ENCODE results near the gene AP5M1.
"Not testable (repeated sequence)": the region's sequence is repeated elsewhere in the genome, so short reads cannot be mapped to it uniquely, and the experiment has no call there.

AP5M1 gene

GRCh38 chr14:57326253-57326652 lies 57.5 kb downstream of the AP5M1 start:
- Histone ChIP-seq H3K27me3 (ENCODE audit: low read depth, low read length) (no peaks in the 10 kb centered on the region), H3K4me3 (ENCODE audit: low read depth in 1 of 2, low read length in 2 of 2) (no peak overlapping the region), H3K9me3 (ENCODE audit: control insufficient read depth in 1 of 2, low read length in 2 of 2) (peaks cover 0 to 3% of the 10 kb centered on the region in 2 donors)

GRCh38 chr14:57329833-57330232 lies 61.1 kb downstream of the AP5M1 start:
- H3K27ac ChIP-seq (ENCODE audit: low read length): no peak overlapping the region
- H3K4me1 ChIP-seq (ENCODE audit: control insufficient read depth in 1 of 2, insufficient read depth in 2 of 2, low read length in 2 of 2): no peaks in the 10 kb centered on the region
- H3K9me3 ChIP-seq (ENCODE audit: control insufficient read depth in 1 of 2, low read length in 2 of 2): peaks cover 0 to 3% of the 10 kb centered on the region in 2 donors
- no peak overlapping the region for H3K4me3 ChIP-seq (ENCODE audit: low read depth in 1 of 2, low read length in 2 of 2)
- H3K27me3 ChIP-seq (ENCODE audit: low read depth, low read length): no peaks in the 10 kb centered on the region
- H3K36me3 ChIP-seq (ENCODE audit: control insufficient read depth in 1 of 2, insufficient read depth in 2 of 2, low read length in 2 of 2): no peaks in the 10 kb centered on the region

More at GRCh38 chr14:57326253-57326652, 57.5 kb downstream of the AP5M1 start:
- Histone ChIP-seq H3K27ac (ENCODE audit: low read length) (no peak overlapping the region), H3K4me1 (ENCODE audit: control insufficient read depth in 1 of 2, insufficient read depth in 2 of 2, low read length in 2 of 2) (no peaks in the 10 kb centered on the region), H3K36me3 (ENCODE audit: control insufficient read depth in 1 of 2, insufficient read depth in 2 of 2, low read length in 2 of 2) (no peaks in the 10 kb centered on the region)

- not testable (repeated sequence) for H3K36me3 ChIP-seq (ENCODE audit: control insufficient read depth in 1 of 2, insufficient read depth in 2 of 2, low read length in 2 of 2); H3K27me3 ChIP-seq (ENCODE audit: low read depth, low read length); H3K27ac ChIP-seq (ENCODE audit: low read length); H3K9me3 ChIP-seq (ENCODE audit: control insufficient read depth in 1 of 2, low read length in 2 of 2); H3K4me3 ChIP-seq (ENCODE audit: low read depth in 1 of 2, low read length in 2 of 2); H3K4me1 ChIP-seq (ENCODE audit: control insufficient read depth in 1 of 2, insufficient read depth in 2 of 2, low read length in 2 of 2)
These were observed 63.7 kb downstream of the AP5M1 start for GRCh38 chr14:57332475-57332874.

GRCh38 chr14:57333726-57334125 lies 65.0 kb downstream of the AP5M1 start:
- not testable (repeated sequence) for H3K36me3 ChIP-seq (ENCODE audit: control insufficient read depth in 1 of 2, insufficient read depth in 2 of 2, low read length in 2 of 2); H3K27me3 ChIP-seq (ENCODE audit: low read depth, low read length); H3K9me3 ChIP-seq (ENCODE audit: control insufficient read depth in 1 of 2, low read length in 2 of 2); H3K4me3 ChIP-seq (ENCODE audit: low read depth in 1 of 2, low read length in 2 of 2); H3K4me1 ChIP-seq (ENCODE audit: control insufficient read depth in 1 of 2, insufficient read depth in 2 of 2, low read length in 2 of 2); H3K27ac ChIP-seq (ENCODE audit: low read length)

- not testable (repeated sequence) for H3K4me3 ChIP-seq (ENCODE audit: low read depth in 1 of 2, low read length in 2 of 2); H3K9me3 ChIP-seq (ENCODE audit: control insufficient read depth in 1 of 2, low read length in 2 of 2); H3K27me3 ChIP-seq (ENCODE audit: low read depth, low read length); H3K4me1 ChIP-seq (ENCODE audit: control insufficient read depth in 1 of 2, insufficient read depth in 2 of 2, low read length in 2 of 2); H3K27ac ChIP-seq (ENCODE audit: low read length); H3K36me3 ChIP-seq (ENCODE audit: control insufficient read depth in 1 of 2, insufficient read depth in 2 of 2, low read length in 2 of 2)
These were observed 75.0 kb downstream of the AP5M1 start for GRCh38 chr14:57343545-57344297.

- no peaks in the 10 kb centered on the region for H3K4me1 ChIP-seq (ENCODE audit: control insufficient read depth in 1 of 2, insufficient read depth in 2 of 2, low read length in 2 of 2)
- no peaks in the 10 kb centered on the region for H3K36me3 ChIP-seq (ENCODE audit: control insufficient read depth in 1 of 2, insufficient read depth in 2 of 2, low read length in 2 of 2)
- no peaks in the 10 kb centered on the region for H3K27me3 ChIP-seq (ENCODE audit: low read depth, low read length)
- H3K9me3 ChIP-seq (ENCODE audit: control insufficient read depth in 1 of 2, low read length in 2 of 2): no peaks in the 10 kb centered on the region
- H3K4me3 ChIP-seq (ENCODE audit: low read depth in 1 of 2, low read length in 2 of 2): no peak overlapping the region
- no peak overlapping the region for H3K27ac ChIP-seq (ENCODE audit: low read length)
These were observed 76.3 kb downstream of the AP5M1 start for GRCh38 chr14:57345106-57345505.

GRCh38 chr14:57346741-57347140 lies 78.0 kb downstream of the AP5M1 start:
- Histone ChIP-seq H3K27me3 (ENCODE audit: low read depth, low read length) (no peaks in the 10 kb centered on the region), H3K9me3 (ENCODE audit: control insufficient read depth in 1 of 2, low read length in 2 of 2) (no peaks in the 10 kb centered on the region), H3K4me3 (ENCODE audit: low read depth in 1 of 2, low read length in 2 of 2) (no peak overlapping the region), H3K27ac (ENCODE audit: low read length) (no peak overlapping the region), H3K4me1 (ENCODE audit: control insufficient read depth in 1 of 2, insufficient read depth in 2 of 2, low read length in 2 of 2) (no peaks in the 10 kb centered on the region), H3K36me3 (ENCODE audit: control insufficient read depth in 1 of 2, insufficient read depth in 2 of 2, low read length in 2 of 2) (no peaks in the 10 kb centered on the region)
